BJ (cell line): Measurements from ENCODE around the gene KCTD16. TPM values are rescaled to one million over a fixed set of nuclear protein-coding genes. Genes with fewer than 3 reads are reported as not detected.

ENCODE experiments used
- CTCF ChIA-PET: fragments of 350-600 bp; formaldehyde crosslinking; extraction: SDS; loops from one replicate; lab custom pipeline; 2021; ENCODE audit warnings: antibody characterized with exemption, inconsistent platforms; lab: Yijun Ruan, JAX
- POLR2A ChIA-PET: fragments of 300-600 bp; sonication (Branson Sonifier 250); formaldehyde crosslinking; extraction: SDS; loops from one replicate; lab custom pipeline; 2021; ENCODE audit warnings: antibody characterized with exemption; lab: Charles Lee
- DNase-seq: peaks from one replicate; pipeline ENCODE4 v3.0.0-alpha.2; 2011; ENCODE audit warnings: low read depth
- H3K27me3 ChIP-seq: 2 replicates; pipeline ENCODE4 v1.6.0; 2011; ENCODE audit warnings: low read length; ENCODE audit not compliant: control insufficient read depth, insufficient read depth
- H3K36me3 ChIP-seq: 2 replicates; pipeline ENCODE4 v1.5.1; 2011; ENCODE audit warnings: low read length; ENCODE audit not compliant: control insufficient read depth, insufficient read depth
- H3K4me3 ChIP-seq: 2 replicates; pipeline ENCODE4 v1.5.1; 2011; ENCODE audit warnings: low read depth, mild to moderate bottlenecking, control low read depth, low read length
- polyA plus RNA-seq: library from polyadenylated mRNA; depleted of rRNA; stranded (reverse); fragments of >200 nt; gene quantifications from 2 replicates; pipeline ENCODE4 v1.2.3, GENCODE V29; 2011
- TF ChIP-seq, protein P1 (sequence below): IDR thresholded peaks from 2 replicates; pipeline ENCODE4 v1.5.1; 2011; ENCODE audit warnings: low read depth, mild to moderate bottlenecking, control low read depth, inconsistent platforms, low read length, moderate library complexity; ENCODE audit not compliant: insufficient read depth

KCTD16 gene
- polyA plus RNA-seq, 1 experiment, result 1.7 TPM

DNA sequence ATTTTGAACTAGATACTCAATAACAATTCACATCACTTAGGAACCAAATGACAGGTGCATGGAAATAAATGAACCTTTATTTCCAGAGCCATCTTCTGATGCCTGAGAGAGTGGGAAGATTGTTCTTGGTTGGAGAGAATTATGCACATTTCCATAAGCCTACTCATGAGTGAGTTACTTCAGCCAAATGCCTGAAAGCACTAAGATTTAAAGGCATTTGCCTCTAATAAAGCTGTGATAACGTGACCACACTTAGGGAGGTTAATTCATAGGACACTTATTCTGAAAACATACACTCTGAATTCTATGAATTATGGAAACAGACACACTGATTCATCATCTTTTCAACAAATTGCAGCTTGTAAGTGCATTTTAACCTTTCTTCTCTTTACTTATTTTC is 40.0 kb downstream of the KCTD16 start:
- TF ChIP-seq, protein P1, sequence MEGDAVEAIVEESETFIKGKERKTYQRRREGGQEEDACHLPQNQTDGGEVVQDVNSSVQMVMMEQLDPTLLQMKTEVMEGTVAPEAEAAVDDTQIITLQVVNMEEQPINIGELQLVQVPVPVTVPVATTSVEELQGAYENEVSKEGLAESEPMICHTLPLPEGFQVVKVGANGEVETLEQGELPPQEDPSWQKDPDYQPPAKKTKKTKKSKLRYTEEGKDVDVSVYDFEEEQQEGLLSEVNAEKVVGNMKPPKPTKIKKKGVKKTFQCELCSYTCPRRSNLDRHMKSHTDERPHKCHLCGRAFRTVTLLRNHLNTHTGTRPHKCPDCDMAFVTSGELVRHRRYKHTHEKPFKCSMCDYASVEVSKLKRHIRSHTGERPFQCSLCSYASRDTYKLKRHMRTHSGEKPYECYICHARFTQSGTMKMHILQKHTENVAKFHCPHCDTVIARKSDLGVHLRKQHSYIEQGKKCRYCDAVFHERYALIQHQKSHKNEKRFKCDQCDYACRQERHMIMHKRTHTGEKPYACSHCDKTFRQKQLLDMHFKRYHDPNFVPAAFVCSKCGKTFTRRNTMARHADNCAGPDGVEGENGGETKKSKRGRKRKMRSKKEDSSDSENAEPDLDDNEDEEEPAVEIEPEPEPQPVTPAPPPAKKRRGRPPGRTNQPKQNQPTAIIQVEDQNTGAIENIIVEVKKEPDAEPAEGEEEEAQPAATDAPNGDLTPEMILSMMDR, result no peak
- CTCF ChIA-PET, result no interaction called here
- Histone ChIP-seq H3K4me3 (no peak overlapping the region), H3K27me3 (peaks cover 2% of the 10 kb centered on the region), H3K36me3 (no peaks in the 10 kb centered on the region)
- POLR2A ChIA-PET, result no interaction called here
- DNase-seq, result no peak

DNA sequence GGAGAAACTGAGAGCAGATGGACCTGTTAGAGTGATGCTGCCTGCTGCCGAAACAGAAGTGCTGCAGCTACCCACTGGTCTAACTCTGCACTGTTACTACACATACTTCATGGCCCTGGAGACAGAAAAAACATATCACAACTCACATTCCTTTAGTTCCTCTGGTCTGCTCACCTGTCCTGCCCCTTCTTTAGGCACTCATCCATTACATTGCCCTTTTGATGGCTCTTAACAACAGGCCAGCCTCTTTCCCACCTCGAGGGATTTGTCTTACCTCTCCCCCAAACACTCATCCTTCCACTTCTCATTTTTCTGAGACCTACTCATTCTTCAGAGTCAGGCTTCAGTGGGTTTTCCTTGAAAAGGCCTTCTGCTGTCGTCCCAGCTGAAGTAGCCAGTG is 49.2 kb downstream of the KCTD16 start:
- Histone ChIP-seq H3K36me3 (no peaks in the 10 kb centered on the region), H3K27me3 (no peaks in the 10 kb centered on the region), H3K4me3 (no peak overlapping the region)
- ChIA-PET POLR2A (no interaction called here), CTCF (no interaction called here)
- DNase-seq, result no peak
- TF ChIP-seq, protein P1, result no peak

DNA sequence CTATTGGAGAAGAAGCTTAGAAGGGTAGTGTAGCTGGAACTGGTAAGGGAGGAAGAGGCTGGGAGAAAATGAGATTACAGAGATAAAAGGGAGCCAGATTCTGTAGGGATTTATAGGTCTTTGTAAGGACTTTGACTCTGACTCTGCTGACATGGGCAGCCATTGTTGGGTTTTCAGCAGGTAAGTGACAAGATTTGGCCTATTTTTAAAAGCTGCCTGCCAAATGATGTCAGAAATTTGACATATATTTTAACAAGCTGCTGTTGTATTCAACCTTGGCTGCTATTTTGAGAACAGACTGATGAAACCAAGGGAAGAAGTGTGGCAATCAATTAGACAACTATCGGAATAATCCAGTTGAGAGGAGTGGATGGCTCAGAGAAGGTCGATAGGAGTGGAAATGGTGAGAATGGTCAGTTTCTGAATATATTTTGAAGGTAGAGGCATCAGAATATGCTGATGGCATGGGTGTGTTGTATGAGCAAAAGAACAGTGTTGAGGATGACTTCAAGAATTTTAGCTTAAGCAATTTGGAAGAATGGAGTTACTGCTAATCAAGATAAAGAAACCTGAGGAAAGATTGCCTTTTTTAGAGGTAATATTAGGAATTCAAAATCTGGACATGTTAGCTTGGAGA is 56.8 kb downstream of the KCTD16 start:
- POLR2A ChIA-PET, result no interaction called here

DNA sequence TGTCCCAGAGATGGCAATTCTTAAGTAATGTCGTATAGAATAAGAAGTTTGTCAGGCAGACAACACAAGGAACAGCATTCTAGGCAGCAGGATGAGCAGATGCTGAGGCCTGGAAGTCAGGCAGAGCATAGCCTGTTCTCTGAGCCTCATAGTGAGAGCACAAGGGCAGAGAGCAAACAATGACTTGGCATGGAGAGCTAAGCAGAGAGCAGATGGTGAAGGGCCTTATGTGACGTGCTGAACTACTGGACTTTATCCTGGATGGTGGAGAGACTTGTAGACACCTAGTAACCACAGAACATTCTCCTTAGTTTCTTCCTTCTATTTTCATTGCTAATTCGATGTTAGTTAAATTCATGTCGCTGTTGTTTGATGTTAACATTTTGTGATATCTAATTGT is 60.1 kb downstream of the KCTD16 start:
- Histone ChIP-seq H3K36me3 (no peaks in the 10 kb centered on the region), H3K4me3 (no peak overlapping the region), H3K27me3 (no peaks in the 10 kb centered on the region)
- DNase-seq, result no peak
- ChIA-PET POLR2A (no interaction called here), CTCF (interaction anchor here (0.5 kb wide), 1 partner anchor 869 kb away, joined by 3 read pairs; no protein-coding TSS in a partner anchor)
- TF ChIP-seq, protein P1, result no peak

More for the DNA sequence above, 56.8 kb downstream of the KCTD16 start:
- CTCF ChIA-PET, result interaction anchor here (2.0 kb wide), 1 partner anchor 23 kb away, joined by 5 read pairs; no protein-coding TSS in a partner anchor
- no peak overlapping the region for H3K4me3 ChIP-seq
- H3K36me3 ChIP-seq, result no peaks in the 10 kb centered on the region
- no peak for DNase-seq
- no peaks in the 10 kb centered on the region for H3K27me3 ChIP-seq
- TF ChIP-seq, protein P1, result no peak

DNA sequence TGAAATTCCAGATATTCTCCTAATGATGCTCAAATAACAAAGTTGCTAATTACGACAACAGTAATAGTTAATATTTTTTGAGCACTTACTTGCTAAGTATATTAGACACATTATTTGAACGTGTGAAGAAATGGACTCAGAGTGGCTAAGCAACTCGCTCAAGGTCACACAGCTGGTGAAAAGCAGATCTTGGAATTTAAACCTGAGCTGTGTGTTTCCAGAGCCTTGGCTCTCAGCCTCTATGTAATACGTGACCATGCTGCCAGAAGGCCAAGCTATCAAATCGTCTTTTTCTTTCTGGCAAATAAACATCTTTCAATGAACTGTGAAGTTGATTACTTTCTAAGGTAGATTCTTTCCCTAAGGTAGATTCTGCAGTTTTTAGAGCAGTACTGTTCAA is 61.6 kb downstream of the KCTD16 start:
- TF ChIP-seq, protein P1, result no peak
- Histone ChIP-seq H3K27me3 (no peaks in the 10 kb centered on the region), H3K36me3 (no peaks in the 10 kb centered on the region), H3K4me3 (no peak overlapping the region)
- CTCF ChIA-PET, result no interaction called here
- POLR2A ChIA-PET, result no interaction called here
- DNase-seq, result no peak
